ENCODE results near the gene FRMD6. TPM values are rescaled to one million over a fixed set of nuclear protein-coding genes. Genes with fewer than 3 reads are reported as not detected.

FRMD6 gene
- total and polyA plus RNA-seq, 12 donors, result 6.4 to 42.6 (median 23.3) TPM

DNA sequence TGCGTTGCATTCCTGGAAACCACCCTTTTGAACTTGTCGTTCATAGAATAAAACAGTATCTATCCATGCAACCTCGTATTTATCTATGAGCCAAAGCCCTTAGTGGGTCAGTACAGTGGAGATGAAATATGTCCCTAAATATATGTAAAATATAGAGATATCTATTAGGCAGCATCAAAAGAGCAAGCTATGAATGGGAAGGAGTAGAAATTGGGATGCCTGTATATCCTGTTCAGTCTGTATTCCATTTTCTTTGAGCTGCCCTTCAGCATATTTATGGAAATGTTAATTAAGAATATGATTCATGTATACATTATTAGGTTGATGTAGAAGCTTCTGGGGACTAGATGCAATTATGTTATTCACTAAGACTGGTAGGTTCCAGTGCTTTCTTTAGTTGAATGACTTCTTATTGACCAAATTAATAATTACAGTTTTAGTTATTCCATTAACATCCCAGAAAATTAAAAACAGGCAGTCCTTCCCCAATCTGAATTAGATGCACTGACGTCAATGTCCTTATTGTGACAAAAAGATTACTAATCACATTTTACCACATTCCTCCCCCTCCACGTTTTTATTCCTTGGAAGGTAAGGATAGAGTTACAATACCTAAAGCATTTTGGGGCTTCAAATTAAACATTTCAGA, 11.9 kb upstream of the FRMD6 start:
- Histone ChIP-seq H3K9me3 (replicated peaks in 1 of 3) (no peaks in the 10 kb centered on the region), H3K27ac (no peak overlapping the region), H3K4me1 (replicated peaks in 1 of 2) (no peaks in the 10 kb centered on the region), H3K27me3 (no peaks in the 10 kb centered on the region), H3K4me3 (no peak overlapping the region), H3K36me3 (replicated peaks in 1 of 2) (no peaks in the 10 kb centered on the region)
- no peak for TF ChIP-seq POLR2A (IDR thresholded peaks at IDR 0.05)
- TF ChIP-seq, protein P1, sequence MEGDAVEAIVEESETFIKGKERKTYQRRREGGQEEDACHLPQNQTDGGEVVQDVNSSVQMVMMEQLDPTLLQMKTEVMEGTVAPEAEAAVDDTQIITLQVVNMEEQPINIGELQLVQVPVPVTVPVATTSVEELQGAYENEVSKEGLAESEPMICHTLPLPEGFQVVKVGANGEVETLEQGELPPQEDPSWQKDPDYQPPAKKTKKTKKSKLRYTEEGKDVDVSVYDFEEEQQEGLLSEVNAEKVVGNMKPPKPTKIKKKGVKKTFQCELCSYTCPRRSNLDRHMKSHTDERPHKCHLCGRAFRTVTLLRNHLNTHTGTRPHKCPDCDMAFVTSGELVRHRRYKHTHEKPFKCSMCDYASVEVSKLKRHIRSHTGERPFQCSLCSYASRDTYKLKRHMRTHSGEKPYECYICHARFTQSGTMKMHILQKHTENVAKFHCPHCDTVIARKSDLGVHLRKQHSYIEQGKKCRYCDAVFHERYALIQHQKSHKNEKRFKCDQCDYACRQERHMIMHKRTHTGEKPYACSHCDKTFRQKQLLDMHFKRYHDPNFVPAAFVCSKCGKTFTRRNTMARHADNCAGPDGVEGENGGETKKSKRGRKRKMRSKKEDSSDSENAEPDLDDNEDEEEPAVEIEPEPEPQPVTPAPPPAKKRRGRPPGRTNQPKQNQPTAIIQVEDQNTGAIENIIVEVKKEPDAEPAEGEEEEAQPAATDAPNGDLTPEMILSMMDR (IDR thresholded peaks at IDR 0.05), result no peak
- no peak for DNase-seq
- intact Hi-C loops (cut with DNase I), result no loop called here
- WGBS, 4 donors, result 56 to 74% (median 68%) methylated on average over 5 of the region's 5 CpGs

DNA sequence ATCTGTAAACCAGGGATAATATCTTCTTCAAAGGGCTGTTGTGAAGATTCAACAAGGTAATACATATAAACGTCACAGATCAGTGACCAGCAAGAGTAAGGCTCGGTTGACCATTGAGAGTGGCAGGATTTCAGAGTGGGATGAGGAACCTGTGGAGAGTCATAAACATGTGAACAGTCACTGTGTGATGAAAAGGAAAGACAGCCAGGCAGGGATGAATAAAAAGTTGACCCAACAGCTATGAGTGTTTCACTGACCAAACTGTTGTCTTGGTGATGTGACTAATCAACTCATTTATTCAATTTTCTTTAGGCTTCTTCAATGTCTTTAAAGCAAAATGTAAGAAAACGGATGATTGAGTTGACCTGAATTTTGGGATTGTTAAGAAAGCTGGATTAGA, 8.6 kb upstream of the FRMD6 start:
- no peaks in the 10 kb centered on the region for H3K9me3 ChIP-seq (replicated peaks in 1 of 3)
- no peaks in the 10 kb centered on the region for H3K27me3 ChIP-seq
- DNase-seq, result no peak
- no peaks in the 10 kb centered on the region for H3K4me1 ChIP-seq (replicated peaks in 1 of 2)
- H3K4me3 ChIP-seq, result no peak overlapping the region
- intact Hi-C loops (cut with DNase I), result no loop called here
- WGBS, 4 donors, result 91 to 95% (median 94%) methylated on average over 3 of the region's 3 CpGs
- no peaks in the 10 kb centered on the region for H3K36me3 ChIP-seq (replicated peaks in 1 of 2)
- no peak for TF ChIP-seq POLR2A (IDR thresholded peaks at IDR 0.05)
- TF ChIP-seq, protein P1 (IDR thresholded peaks at IDR 0.05), result no peak
- no peak overlapping the region for H3K27ac ChIP-seq

DNA sequence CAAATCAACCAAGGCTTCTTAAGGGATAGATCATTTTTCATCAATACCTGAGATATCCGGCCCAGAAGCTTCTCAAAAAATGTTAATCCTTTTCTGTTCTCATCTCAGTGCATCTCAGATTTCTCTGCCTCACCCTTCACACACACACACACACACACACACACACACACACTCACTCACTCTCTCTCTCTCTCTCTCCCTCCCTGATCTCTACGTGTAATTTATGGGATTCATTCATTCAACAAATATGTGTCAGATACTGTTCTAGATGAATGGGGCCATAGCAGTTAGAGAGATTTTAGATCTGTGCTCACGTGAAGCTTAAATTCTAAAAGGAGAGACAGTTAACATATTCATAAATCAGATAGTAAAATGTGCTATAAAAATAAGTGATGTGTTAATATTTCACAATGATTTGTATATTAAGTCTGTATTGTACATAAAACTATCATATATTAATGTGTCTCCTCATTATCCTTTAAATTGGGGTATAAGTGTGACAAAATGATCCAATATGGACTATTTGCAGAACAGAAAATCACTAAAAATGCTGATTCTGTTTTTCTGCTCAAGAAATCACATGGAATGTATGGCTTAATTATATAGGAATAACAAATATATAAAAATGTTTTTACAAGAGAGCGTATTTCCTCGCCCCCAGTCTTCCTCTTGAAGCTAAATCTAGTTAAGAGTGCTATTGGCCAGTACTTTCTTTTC, 7.3 kb upstream of the FRMD6 start:
- intact Hi-C loops (cut with DNase I), result no loop called here
- H3K9me3 ChIP-seq (replicated peaks in 1 of 3), result no peaks in the 10 kb centered on the region
- no peaks in the 10 kb centered on the region for H3K27me3 ChIP-seq
- no peak for DNase-seq
- no peak overlapping the region for H3K27ac ChIP-seq
- no peak overlapping the region for H3K4me3 ChIP-seq
- WGBS, 4 donors, result 74 to 84% (median 79%) methylated on average over 5 of the region's 5 CpGs
- peaks cover 0 to 9% of the 10 kb centered on the region in 2 donors for H3K4me1 ChIP-seq (replicated peaks in 1 of 2)
- H3K36me3 ChIP-seq (replicated peaks in 1 of 2), result no peaks in the 10 kb centered on the region
- no peak for TF ChIP-seq POLR2A (IDR thresholded peaks at IDR 0.05)
- TF ChIP-seq, protein P1 (IDR thresholded peaks at IDR 0.05), result no peak

DNA sequence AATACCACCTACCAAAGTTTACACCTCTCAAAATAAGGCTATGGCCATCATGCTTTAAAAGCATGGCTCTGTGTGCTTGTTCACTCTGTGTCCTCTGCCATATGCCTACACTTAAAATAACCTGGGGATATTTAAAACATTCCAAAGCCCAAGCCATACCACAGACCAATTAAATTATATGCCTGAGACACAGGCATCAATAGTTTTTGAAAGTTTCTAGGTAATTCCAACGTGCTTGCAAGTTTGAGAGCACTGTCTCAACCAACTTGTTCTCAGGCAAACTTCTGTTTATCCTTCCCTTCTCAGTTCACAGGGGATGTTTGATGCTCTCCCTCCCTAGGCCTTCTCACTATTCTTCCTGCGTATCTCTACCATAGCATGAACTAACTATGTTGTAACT, 3.4 kb upstream of the FRMD6 start:
- Histone ChIP-seq H3K4me3 (no peak overlapping the region), H3K27ac (no peak overlapping the region)
- TF ChIP-seq, protein P1 (IDR thresholded peaks at IDR 0.05), result no peak
- TF ChIP-seq POLR2A (IDR thresholded peaks at IDR 0.05), result no peak

More for the DNA sequence above, 3.4 kb upstream of the FRMD6 start:
- WGBS, 4 donors, result 57 to 90% (median 71%) methylated on average over 2 of the region's 2 CpGs
- DNase-seq, result no peak
- H3K9me3 ChIP-seq (replicated peaks in 1 of 3), result no peaks in the 10 kb centered on the region
- H3K36me3 ChIP-seq (replicated peaks in 1 of 2), result no peaks in the 10 kb centered on the region
- H3K27me3 ChIP-seq, result no peaks in the 10 kb centered on the region
- peaks cover 6 to 14% of the 10 kb centered on the region in 2 donors for H3K4me1 ChIP-seq (replicated peaks in 1 of 2)
- intact Hi-C loops (cut with DNase I), result no loop called here
